HG03520 (cell line): ENCODE data around the gene MLN.

Experiments
- ATAC-seq: cut with Tn5 transposase; IDR thresholded peaks from one replicate; pipeline ENCODE4 v1.9.1; 2021; ENCODE audit warnings: mild to moderate bottlenecking, moderate library complexity; ENCODE audit not compliant: unreplicated experiment

The MLN gene

DNA sequence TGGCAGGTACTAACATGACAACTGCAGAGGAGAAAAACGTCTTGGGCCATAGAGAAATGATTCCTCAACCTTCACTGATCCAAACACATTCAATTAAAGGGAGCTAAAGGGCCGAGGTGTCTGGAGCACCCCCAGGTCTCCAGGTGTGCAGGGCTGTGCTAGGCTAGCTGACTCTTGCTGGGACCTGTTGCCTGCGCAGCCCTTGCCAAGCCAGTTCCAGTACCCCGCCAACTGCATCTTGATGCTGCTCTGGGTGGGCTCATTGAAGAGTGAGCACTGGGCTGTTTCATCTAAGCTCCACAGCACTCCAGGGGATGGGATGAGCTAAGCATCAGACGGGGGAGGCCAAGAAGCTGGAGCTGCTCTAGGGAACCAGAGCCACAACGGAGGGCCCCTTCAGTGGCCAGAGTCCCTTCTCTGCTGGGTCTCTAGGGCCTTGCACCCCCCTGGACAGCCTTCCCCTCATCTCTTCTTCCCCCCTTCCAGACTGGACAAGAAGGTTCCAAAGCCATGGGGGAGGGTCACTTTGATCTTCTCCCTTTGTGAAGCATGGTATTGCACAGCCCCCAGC is 30.8 kb downstream of the MLN start:
- no peak for ATAC-seq

DNA sequence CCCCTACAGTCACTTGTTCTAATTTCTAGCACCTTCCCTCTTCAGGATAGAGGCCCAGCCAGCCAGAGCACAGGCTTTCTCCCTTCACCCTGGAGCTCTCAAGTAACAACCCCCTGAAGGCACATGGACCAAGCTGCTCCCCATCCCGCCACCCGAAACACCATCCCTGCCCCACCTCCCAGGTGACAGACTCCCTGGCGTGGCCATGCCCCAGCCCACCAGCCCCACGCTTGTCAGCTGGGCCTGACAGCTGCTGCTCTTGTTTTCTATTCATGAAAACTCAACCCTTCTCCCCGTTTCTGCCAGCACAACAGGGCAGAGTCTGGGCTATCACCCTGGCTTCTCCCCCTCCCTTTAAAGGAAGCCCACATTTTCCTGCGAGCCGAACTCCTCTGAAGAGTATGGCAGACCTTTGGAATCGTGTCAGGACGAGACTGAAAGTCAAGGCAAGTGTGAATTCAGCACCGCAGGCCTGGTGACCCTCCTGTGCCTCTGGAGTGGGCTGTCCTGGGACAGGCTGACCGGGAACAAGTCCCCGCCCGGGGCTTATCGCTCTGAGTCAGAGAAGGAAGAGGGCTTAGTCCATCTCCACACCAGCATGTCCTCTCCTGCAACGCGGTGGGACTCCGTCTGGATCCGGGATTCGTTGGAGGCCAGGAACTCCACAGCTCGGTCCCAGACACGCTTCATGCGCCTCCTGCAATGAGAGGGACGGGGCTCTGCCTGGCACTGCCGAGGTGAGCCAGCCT is 31.5 kb downstream of the MLN start:
- ATAC-seq, result no peak

- no peak for ATAC-seq
Observed at GRCh38 chr6:33771146-33772081, 32.4 kb downstream of the MLN start.

DNA sequence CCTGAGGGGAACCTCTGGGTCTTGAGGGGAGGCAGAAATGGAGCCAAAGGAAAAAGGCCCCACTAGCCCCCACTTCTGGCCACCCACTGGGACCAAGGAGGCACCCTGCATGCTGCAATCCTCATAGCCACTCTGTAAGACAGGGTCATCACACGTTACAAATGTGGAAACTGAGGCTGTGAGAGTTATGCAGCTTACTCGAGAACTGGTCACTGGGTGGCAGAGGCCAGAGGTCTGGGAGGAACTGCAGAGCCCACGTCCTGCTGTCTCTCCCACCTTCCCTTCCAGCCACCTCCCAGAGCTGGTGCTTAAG is 33.0 kb downstream of the MLN start:
- no peak for ATAC-seq

GRCh38 chr6:33770124-33770832 is 33.5 kb downstream of the MLN start:
- no peak for ATAC-seq

DNA sequence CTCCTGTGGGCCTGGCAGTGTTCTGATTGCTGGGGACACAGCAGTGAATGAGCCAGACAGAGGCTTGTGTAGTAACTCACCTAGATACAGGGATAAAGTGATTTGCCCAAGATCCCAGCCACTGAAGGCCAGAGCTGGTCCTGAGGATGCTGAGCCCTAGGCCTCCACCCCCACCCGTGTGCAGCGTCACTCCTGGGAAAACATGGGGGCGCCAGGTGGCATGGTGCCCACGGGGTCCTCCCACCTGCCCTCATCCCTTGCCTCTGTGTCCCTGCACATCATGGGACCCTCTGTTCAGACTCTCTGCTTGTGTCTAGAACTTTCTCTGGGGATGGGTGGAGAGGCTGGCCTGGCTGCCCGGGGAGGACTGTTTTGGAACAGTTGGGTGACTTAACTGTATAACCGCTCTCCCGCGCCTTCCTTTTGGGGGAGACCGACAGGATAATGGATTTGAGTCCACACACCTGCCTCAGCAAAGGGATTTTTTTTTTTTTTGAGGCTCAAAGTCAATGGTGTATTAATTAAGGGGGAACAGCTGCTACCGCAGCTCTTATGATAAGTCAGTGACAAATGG is 34.5 kb downstream of the MLN start:
- ATAC-seq, result no peak

GRCh38 chr6:33768644-33769120 is 35.1 kb downstream of the MLN start:
- ATAC-seq, result no peak

DNA sequence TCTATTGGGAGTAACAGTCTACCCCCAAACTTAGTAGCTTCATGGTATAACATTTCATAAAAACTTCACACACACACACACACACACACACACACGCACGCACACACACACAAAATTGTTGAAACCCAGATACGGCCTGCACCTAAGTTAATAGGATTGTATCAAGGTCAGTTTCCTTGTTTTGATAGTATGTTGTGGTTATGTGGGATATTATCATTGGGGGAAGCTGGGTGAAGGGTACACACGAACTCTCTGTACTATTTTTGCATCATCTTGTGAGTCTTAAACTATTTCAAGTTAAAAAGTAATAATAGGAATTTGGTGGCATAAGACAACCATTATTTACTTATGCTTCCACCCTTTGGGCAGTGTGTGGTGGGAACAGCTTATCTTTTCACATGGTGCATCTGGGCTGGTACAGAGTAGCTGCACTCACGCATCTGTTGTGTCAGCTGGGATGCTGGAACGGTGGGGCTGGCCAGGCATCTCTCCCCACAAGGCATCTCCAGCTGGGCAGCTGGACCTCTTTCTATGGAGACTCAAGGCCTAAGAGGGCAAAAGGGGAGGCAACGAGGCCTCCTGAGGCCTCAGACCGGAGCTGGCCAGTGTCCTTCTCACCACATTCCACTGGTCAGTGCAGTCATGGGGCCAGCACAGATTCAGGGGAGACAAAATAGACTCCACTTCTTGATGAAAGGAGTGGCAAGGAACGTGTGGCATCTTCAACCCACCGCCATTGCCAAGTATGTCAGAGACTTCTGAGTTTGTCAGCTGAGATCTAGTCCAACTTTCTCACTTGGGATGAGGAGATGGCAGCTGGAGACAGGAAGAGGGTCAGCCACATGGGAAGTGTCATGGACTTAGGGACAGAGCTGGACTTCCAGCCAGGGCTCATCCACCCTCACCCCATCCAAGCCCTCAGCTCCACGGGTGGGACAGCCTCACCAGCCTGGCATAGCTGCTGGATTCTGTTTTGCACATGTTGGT is 36.6 kb downstream of the MLN start:
- no peak for ATAC-seq

DNA sequence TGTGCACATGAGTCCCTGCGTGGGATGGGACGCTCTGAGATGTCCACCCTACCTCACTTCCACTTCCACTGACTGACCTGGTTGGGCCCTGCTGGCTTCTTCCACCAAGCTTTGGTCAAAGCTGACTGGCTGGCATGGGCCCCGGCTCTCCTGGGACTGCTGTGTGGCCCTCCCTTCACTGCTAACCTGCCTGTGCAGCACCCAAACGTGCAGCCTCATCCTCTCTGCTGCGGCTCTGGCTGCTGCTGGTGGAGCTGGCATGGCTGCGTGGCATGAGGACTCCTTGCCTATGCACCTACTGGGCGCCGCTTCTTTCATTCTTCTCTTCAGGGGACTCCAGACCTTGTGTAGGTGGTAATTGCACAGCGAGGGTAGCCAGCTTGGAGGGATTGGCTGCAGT is 38.4 kb downstream of the MLN start:
- ATAC-seq, result no peak

DNA sequence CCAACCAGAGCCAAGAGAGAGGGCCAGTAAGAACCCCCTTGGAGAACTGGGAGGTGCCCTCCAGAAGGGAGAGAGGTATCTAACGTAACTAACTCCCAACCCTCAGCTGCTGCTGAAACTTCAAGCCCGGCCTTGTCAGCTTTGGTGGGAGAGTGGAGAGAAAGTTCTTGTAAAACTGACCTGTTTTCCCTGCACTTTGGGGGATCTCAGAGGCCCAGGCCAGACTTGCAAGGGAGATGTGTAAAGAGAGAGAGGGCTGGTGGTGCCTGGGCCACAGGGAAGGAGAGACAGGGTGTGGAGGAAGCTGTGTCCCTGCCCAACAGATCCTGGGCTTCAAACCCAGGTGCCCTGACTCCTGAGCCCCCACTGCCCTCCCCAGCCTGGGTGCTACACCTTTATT is 39.8 kb downstream of the MLN start:
- ATAC-seq, result no peak

DNA sequence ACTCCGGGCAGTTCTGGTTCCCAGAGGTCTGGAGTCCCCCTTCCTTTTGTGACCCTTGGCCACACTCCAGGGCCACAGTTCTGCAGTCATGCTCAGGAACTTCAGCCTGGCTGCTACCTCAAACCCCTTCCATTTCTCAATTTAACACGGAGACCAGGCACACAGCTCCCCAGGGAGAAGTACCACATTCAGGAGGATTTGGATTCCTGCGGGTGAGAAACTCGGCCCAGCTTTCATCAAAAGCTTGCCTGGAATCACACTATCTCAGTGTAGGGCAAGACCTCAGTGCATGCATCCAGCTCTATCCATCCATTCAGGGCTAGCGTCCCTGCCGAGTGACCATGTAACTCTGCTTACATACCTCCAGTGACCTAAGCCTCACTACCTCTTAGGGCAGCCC is 40.3 kb downstream of the MLN start:
- ATAC-seq, result no peak

DNA sequence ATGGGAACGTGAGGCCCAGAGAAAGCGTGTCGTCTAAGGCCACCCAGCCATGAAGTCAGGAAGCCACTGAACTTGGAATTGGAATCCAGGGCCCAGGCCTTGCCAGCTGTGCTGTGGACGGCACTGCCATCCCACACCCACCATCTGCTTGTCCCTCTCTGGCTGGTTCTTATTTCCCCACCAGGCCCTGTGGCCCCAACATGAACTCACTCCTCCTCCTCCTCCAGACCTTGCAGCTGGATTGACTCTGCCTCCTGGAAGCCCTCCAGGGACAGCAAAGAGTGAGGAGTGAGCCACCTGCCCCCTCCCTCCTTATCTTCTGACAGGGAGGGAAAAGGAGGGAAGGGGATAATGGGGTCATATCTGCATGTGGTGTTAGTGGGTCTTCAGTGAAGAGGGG is 41.1 kb downstream of the MLN start:
- ATAC-seq, result no peak

DNA sequence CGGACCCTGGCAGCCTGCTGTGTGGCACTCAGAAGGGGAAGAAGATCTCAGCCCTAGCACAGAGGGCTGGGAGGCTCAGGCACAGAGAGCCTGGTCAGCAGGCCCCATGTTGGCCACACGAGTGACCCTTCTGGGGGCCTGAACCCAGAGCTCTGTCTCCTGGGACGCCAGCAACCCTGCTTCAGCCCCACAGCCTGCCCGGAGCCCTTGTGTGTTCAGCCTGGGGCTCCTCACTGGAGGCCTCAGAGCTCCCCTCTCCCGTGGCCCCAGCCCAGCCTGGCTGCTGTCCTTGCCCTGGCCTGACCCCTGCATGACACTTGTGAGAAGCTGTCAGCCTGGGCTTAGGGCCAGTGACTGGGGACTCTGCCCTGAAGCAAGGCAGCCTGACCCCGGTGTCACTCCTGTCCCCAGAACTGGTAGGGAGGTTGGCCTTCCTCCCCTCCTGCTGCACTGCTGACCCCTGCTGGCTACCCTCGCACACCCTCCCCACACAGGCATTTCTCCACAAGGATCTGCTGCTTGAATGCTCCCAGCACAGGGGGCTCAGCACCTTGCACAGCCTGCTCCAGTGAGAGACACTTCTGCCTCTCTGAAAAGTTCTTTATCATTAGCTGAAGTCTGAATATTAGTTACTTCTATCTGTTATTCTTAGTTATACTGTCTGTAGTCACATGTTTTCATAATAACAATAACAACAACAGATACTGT is 41.7 kb downstream of the MLN start:
- no peak for ATAC-seq

- ATAC-seq, result no peak
Observed at GRCh38 chr6:33761581-33761921, 42.3 kb downstream of the MLN start.

GRCh38 chr6:33759887-33760629 is 43.7 kb downstream of the MLN start:
- no peak for ATAC-seq

DNA sequence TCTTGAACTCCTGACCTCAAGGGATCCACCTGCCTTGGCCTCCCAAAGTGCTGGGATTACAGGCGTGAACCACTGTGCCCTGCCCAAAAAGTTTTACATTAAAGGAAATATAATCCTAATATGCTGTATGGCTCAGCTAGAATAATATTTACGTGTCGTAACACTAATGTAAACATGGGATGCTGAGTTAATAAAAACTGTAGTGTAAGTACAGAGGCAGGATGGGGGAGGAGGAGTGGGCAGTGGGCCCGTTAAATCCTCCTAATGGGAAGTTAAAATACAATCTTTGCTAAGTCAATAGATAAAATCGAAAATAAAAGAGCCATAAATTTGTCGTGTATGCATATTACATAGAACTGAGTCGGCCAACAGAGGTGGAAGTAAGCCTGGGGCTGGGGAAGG is 45.0 kb downstream of the MLN start:
- ATAC-seq, result no peak

DNA sequence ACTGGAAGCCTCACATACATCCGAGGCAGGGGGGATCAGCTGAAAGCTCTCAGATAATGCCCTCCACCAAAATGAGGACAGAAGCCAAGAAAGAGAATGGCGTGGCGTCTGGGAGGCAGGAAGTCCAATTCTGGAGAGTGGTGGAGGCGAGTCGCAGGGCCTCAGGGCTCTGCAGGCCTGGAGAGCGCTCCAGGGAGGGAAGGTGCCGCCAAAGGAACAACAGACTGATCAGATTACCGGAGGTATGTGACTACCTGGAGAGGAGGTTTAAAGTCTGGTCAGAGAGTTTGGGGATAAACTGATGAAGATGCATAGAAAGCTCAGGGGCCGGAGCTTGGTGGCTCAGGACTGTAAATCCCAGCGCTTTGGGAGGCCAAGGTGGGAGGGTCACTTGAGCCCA is 45.9 kb downstream of the MLN start:
- no peak for ATAC-seq

- ATAC-seq, result no peak
Observed at GRCh38 chr6:33757113-33757512, 46.7 kb downstream of the MLN start.
